Progenitor cell of endocrine pancreas (in vitro differentiated cells): ENCODE data around the gene DNAJC30. TPM values are rescaled to one million over a fixed set of nuclear protein-coding genes. Genes with fewer than 3 reads are reported as not detected.
A peak's percentile ranks its signal among the peaks of the same experiment; 100 is the strongest.
"Not testable (repeated sequence)": the region's sequence is repeated elsewhere in the genome, so short reads cannot be mapped to it uniquely, and the experiment has no call there.

ENCODE experiments used
- DNase-seq: peaks from one replicate; pipeline ENCODE4 v3.0.0; 2021; ENCODE audit warnings: low spot score; ENCODE audit not compliant: unreplicated experiment
- H3K27ac Mint-ChIP-seq: 2 replicates; pipeline ENCODE4 v1.8.0; 2021; ENCODE audit warnings: mild to moderate bottlenecking, moderate library complexity, mixed read lengths
- H3K27me3 Mint-ChIP-seq: 2 replicates; pipeline ENCODE4 v1.8.0; 2021; ENCODE audit warnings: mixed read lengths
- H3K36me3 Mint-ChIP-seq: 2 replicates; pipeline ENCODE4 v1.8.0; 2022; ENCODE audit warnings: mixed read lengths; ENCODE audit not compliant: insufficient read depth
- H3K4me1 Mint-ChIP-seq: 2 replicates; pipeline ENCODE4 v1.8.0; 2021; ENCODE audit warnings: low read depth, mixed read lengths
- H3K4me3 Mint-ChIP-seq: 2 replicates; pipeline ENCODE4 v1.8.0; 2021; ENCODE audit warnings: low read depth, mild to moderate bottlenecking, moderate library complexity, mixed read lengths
- H3K9me3 Mint-ChIP-seq: 2 replicates; pipeline ENCODE4 v1.8.0; 2021; ENCODE audit warnings: low read depth, mixed read lengths
- total RNA-seq: library from RNA; stranded (reverse); gene quantifications from 2 replicates; pipeline ENCODE4 v1.2.1, GENCODE V29; 2021
- TF ChIP-seq, protein P1 (sequence below): fragments of 200-600 bp; sonication (generic); IDR thresholded peaks from one replicate; pipeline ENCODE4 v1.5.0; 2021; ENCODE audit warnings: antibody characterized with exemption, mild to moderate bottlenecking; ENCODE audit not compliant: unreplicated experiment

DNAJC30 gene
- total RNA-seq, 1 donor from 2014 or later: 11.1 TPM

- Mint-ChIP-seq H3K27ac (peak overlapping the region; percentile 96), H3K27me3 (peaks cover 10% of the 10 kb centered on the region), H3K4me3 (peak overlapping the region; percentile 91), H3K9me3 (no peaks in the 10 kb centered on the region), H3K36me3 (peaks cover 7% of the 10 kb centered on the region), H3K4me1 (peaks cover 7% of the 10 kb centered on the region)
- DNase-seq: no peak
- TF ChIP-seq, protein P1, sequence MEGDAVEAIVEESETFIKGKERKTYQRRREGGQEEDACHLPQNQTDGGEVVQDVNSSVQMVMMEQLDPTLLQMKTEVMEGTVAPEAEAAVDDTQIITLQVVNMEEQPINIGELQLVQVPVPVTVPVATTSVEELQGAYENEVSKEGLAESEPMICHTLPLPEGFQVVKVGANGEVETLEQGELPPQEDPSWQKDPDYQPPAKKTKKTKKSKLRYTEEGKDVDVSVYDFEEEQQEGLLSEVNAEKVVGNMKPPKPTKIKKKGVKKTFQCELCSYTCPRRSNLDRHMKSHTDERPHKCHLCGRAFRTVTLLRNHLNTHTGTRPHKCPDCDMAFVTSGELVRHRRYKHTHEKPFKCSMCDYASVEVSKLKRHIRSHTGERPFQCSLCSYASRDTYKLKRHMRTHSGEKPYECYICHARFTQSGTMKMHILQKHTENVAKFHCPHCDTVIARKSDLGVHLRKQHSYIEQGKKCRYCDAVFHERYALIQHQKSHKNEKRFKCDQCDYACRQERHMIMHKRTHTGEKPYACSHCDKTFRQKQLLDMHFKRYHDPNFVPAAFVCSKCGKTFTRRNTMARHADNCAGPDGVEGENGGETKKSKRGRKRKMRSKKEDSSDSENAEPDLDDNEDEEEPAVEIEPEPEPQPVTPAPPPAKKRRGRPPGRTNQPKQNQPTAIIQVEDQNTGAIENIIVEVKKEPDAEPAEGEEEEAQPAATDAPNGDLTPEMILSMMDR: no peak
These were observed 14.4 kb downstream of the DNAJC30 start for GRCh38 chr7:73668886-73669230.

- H3K4me1 Mint-ChIP-seq: peaks cover 7% of the 10 kb centered on the region
- H3K4me3 Mint-ChIP-seq: peak overlapping the region; percentile 91
- peak overlapping the region; percentile 96 for H3K27ac Mint-ChIP-seq
- peaks cover 11% of the 10 kb centered on the region for H3K27me3 Mint-ChIP-seq
- peaks cover 7% of the 10 kb centered on the region for H3K36me3 Mint-ChIP-seq
- peaks cover 1% of the 10 kb centered on the region for H3K9me3 Mint-ChIP-seq
- TF ChIP-seq, protein P1: no peak
- no peak for DNase-seq
These were observed 15.0 kb downstream of the DNAJC30 start for GRCh38 chr7:73668103-73668885.

DNA sequence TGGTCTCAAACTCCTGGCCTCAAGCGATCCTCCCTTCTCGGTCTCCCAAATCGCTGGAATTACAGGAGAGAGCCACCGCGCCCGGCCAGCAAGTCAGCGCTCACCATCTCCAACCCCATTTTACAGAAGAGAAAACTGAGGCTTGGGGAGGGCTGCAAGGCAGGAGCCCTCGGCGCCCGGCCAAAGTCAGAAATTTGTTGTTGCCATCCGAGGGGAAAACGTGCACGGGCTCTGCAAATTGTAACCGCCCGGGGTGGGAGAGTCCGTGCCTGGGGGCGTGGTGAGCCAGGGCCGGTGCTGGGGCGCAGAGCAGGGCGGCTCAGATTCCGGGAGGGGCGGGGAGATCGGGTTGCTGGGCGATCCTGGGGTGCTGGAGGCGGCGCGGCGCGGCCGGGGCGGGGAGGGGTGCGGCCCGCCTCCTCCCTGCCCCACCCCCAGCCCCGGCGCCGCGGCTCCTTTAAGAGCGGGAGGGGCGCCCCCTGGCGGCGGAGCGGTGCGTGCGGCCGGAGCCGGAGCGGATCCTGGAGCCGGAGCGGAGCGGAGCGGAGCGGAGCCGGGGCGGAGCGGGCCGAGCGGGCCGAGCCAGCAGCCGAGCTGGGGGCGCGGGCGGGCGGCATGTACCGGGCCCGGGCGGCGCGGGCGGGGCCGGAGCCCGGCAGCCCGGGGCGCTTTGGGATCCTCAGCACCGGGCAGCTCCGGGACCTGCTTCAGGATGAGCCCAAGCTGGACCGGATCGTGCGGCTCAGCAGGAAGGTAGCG is 15.7 kb downstream of the DNAJC30 start, which contains the start of gene VPS37D:
Gene VPS37D, plus strand, starts transcription at position 488 of the 759 bp plus-strand sequence. Its CDS starts 128 bp downstream, at position 616.
- Mint-ChIP-seq H3K27me3 (peaks cover 14% of the 10 kb centered on the region), H3K4me3 (peak within 1 kb of the TSS; percentile 91), H3K27ac (peak within 1 kb of the TSS; percentile 96), H3K36me3 (peaks cover 7% of the 10 kb centered on the region), H3K4me1 (peaks cover 7% of the 10 kb centered on the region), H3K9me3 (peaks cover 5% of the 10 kb centered on the region)
- TF ChIP-seq, protein P1: peak; percentile 86
- DNase-seq: peak; percentile 96

DNA sequence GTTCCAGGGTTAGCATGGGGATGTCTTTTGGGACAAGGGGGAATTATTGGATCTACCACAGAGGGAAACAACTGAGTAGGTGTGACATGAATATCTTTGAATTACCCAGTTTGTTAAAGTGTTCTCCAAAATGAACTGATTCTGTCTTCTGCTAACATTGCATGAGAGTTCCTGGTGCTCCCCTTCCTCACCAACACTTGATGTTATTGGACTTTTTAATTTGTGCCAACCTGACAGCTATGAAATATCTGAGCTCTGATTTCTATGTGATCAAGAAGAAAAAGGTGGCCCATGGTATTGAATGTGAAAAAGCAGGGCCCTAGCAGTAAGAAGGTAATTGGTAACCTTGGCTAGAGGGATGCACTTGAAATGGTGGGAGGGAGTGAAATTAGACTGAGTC is 20.2 kb downstream of the DNAJC30 start:
- Mint-ChIP-seq H3K27ac (no peak overlapping the region), H3K9me3 (peaks cover 5% of the 10 kb centered on the region), H3K4me1 (no peaks in the 10 kb centered on the region), H3K27me3 (peaks cover 27% of the 10 kb centered on the region), H3K4me3 (no peak overlapping the region), H3K36me3 (no peaks in the 10 kb centered on the region)
- TF ChIP-seq, protein P1: no peak
- no peak for DNase-seq

DNA sequence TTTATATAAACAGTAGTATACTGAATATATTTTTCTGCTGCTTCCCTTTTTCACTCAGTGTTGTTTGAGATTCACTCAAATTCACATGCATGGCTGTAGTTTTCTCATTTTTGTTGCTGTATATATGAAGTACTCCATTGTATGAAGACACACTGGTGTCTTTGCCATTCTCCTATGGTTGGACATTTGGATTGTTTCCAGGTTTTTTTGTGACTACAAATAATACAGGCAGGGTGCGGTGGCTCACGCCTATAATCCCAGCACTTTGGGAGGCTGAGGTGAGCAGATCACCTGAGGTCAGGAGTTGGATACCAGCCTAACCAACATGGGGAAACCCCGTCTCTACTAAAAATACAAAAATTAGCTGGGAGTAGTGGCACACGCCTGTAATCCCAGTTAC is 22.7 kb downstream of the DNAJC30 start:
- H3K9me3 Mint-ChIP-seq, H3K27ac Mint-ChIP-seq, H3K4me1 Mint-ChIP-seq, DNase-seq, H3K4me3 Mint-ChIP-seq, H3K36me3 Mint-ChIP-seq: not testable (repeated sequence)
- H3K27me3 Mint-ChIP-seq: peaks cover 24% of the 10 kb centered on the region
